GM12892 (cell line): ENCODE data around the gene OASL.

Experiments
- POLR2A ChIP-seq: IDR thresholded peaks from 2 replicates; pipeline ENCODE4 v1.6.1; 2011; ENCODE audit warnings: low read depth, low read length, control low read depth
- POLR2AphosphoS5 ChIP-seq: IDR thresholded peaks from 2 replicates; pipeline ENCODE4 v1.6.1; 2011; ENCODE audit warnings: low read depth, low read length, control low read depth

GRCh38 chr12:120970310-120970709 lies 68.7 kb downstream of the OASL start:
- TF ChIP-seq POLR2A: no peak
- TF ChIP-seq POLR2AphosphoS5: no peak
